Esophagus mucosa (tissue), 1 donor: ENCODE results near the gene KRTAP11-1. TPM values are rescaled to one million over a fixed set of nuclear protein-coding genes. Genes with fewer than 3 reads are reported as not detected.

Source experiments
- ATAC-seq: fragments of 200-7000 bp; cut with Tn5 transposase; one replicate; pipeline ENCODE4 v1.9.1; 2020
- total RNA-seq: library from RNA; stranded (reverse); gene quantifications from one replicate; pipeline ENCODE4 v1.2.4, GENCODE V29; 2023
- donor health status: DM: yes; HTN: yes; CAD: no.

KRTAP11-1 gene
- total RNA-seq: not detected

DNA sequence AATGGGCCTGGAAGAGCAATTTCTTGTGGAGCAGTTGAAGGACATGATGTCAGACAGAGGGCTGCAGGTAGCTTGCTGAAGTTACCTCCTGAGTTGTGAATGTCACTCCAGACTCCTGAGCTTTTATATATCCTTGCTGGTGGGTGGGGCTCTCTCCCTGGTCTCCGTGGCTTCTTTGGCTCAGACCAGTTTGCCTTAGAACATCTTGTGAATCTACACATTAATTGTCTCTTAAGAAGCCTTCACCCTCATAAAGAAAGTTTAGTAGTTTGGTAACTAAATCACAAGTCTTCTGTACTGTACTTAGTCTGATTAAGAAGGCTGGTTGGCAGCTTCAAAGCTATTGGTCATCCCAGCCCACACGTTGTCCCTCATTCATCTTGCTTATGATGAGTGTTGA lies at the start of gene KRTAP11-1:
KRTAP11-1 (minus strand) TSS at position 101 of the 400 bp plus-strand sequence; CDS start at position 45, 56 bp downstream.
- no peak for ATAC-seq

GRCh38 chr21:30924146-30924700 lies 42.8 kb upstream of the KRTAP11-1 start:
- no peak for ATAC-seq

GRCh38 chr21:30921129-30921528 lies 39.7 kb upstream of the KRTAP11-1 start:
- no peak for ATAC-seq

DNA sequence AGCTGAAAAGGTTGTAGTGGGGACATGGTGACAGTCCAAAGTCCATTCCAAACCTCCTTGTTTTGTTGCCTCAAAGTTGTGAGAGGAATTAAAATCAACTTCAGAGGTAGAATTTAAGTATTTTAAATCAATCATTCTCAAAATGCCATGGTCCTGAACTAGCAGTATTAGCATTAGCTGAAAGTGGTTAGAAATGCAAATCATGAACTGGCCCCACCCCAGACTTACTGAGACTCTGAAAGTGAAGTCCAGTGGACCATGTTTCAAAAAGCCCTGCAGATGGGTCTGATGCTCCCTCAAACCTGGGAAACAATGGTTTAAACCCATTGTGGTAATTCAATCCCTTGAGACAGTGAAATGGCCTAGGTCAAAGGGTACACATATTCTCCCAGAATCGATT lies 36.2 kb upstream of the KRTAP11-1 start:
- no peak for ATAC-seq

DNA sequence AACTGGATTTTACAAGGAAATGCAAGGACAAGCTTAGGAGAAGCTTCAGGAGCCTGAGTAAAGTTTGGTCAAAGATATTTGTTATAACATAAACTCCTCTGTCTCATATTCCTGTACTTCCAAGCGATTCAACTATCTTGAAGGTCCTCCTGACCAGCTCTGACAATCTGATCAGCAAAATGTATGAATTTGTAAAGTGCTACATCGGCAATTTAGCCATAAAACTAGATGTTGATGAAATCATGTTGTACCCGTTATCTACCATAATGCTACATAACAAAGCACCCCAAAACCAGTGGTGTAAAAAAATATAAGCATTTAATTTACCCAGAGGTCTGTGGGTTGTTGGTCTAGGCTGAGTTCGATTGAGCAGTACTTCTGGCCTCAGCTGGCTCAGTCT lies 19.5 kb upstream of the KRTAP11-1 start:
- no peak for ATAC-seq

GRCh38 chr21:30882866-30883597 lies 1.7 kb upstream of the KRTAP11-1 start:
- no peak for ATAC-seq

DNA sequence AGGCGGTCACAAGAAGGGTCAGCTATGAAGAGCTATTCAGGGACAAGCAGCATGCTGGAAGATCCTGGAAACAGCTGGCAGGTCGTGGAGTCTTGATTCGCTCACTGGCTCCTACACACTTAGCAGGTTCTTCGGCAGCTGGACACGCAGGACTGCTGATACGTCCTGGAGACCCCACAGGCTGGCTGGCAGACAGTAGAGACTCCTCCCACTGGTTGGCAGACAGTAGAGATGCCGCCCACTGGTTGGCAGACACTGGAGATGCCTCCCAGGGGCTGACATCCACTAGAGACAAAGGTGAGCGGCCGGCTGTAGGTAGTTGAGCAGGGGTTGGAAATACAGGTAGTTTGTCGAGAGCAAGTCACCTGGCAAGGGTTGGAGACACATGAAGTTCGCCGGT lies 466 bp downstream of the KRTAP11-1 start:
- no peak for ATAC-seq

GRCh38 chr21:30874526-30874925 lies 6.9 kb downstream of the KRTAP11-1 start:
- ATAC-seq: no peak

GRCh38 chr21:30847627-30848500 lies 33.5 kb downstream of the KRTAP11-1 start:
- no peak for ATAC-seq

DNA sequence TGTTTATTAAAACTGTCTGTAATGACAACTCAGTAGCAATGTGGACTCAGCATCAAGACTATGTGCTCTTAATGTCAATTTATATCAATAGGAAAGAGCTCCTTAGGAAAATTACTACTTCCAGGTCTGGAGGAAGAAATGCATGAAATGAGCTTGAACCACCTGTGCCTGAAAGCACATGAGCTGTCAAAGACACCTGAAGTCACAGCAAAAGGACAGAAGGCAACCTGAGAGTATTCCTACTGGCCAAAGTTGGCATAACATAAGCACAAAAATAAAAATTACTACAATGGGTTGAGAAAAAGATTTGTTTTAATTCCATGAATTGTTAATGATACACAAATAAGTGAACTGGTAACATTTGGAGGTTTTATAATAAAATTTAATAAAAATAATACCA lies 38.4 kb downstream of the KRTAP11-1 start:
- ATAC-seq: no peak

- peak; percentile 44 for ATAC-seq
Measured at GRCh38 chr21:30839304-30839703, 42.1 kb downstream of the KRTAP11-1 start.

DNA sequence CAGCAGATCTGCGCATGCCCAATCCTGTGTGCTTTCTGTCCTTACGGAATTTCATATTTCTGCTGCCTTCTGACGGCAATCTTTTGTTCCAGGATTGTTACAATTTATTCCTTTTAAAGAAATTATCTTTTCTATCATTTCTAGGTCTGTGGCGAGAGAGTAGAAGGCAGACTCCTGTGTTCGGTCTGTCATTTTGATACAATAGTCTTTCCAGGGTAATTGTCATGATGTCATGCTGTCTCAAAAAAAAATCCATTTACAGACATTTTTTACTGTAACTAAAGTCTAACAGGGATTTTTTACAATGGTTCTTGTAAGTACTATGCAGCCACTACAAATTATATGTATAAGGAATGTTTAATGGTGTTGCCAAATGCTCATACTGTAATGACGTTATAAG lies 42.8 kb downstream of the KRTAP11-1 start:
- ATAC-seq: no peak

- no peak for ATAC-seq
Measured at GRCh38 chr21:30831194-30831765, 50.1 kb downstream of the KRTAP11-1 start.

Other genes starting within 250 kb of the KRTAP11-1 start
- not detected for gene KRTAP20-2, start 246.4 kb downstream of the KRTAP11-1 start, total RNA-seq
- not detected for gene KRTAP20-3, start 238.7 kb downstream of the KRTAP11-1 start, total RNA-seq
- gene KRTAP21-3, start 162.8 kb downstream of the KRTAP11-1 start, total RNA-seq: not detected
- not detected for gene KRTAP21-2, start 134.3 kb downstream of the KRTAP11-1 start, total RNA-seq
- gene KRTAP21-1, start 126.2 kb downstream of the KRTAP11-1 start, total RNA-seq: not detected
- not detected for gene KRTAP8-1, start 68.3 kb downstream of the KRTAP11-1 start, total RNA-seq
- not detected for gene KRTAP7-1, start 51.8 kb downstream of the KRTAP11-1 start, total RNA-seq
- not detected for gene KRTAP19-8, start 156.9 kb upstream of the KRTAP11-1 start, total RNA-seq